A549 treated with Mapracorat at 1 μM for 4 hours (cell line): ENCODE measurements around the gene PISD. TPM values are rescaled to one million over a fixed set of nuclear protein-coding genes. Genes with fewer than 3 reads are reported as not detected.

Source experiments
- total RNA-seq: library from RNA; stranded (reverse); fragments of 200-300 nt; extraction: Qiagen RNA extraction; gene quantifications from 5 replicates; pipeline ENCODE4 v1.2.3, GENCODE V29; 2022

PISD gene
- 22.2 to 31.0 TPM (median 27.9 TPM) in 5 replicates for total RNA-seq

DNA sequence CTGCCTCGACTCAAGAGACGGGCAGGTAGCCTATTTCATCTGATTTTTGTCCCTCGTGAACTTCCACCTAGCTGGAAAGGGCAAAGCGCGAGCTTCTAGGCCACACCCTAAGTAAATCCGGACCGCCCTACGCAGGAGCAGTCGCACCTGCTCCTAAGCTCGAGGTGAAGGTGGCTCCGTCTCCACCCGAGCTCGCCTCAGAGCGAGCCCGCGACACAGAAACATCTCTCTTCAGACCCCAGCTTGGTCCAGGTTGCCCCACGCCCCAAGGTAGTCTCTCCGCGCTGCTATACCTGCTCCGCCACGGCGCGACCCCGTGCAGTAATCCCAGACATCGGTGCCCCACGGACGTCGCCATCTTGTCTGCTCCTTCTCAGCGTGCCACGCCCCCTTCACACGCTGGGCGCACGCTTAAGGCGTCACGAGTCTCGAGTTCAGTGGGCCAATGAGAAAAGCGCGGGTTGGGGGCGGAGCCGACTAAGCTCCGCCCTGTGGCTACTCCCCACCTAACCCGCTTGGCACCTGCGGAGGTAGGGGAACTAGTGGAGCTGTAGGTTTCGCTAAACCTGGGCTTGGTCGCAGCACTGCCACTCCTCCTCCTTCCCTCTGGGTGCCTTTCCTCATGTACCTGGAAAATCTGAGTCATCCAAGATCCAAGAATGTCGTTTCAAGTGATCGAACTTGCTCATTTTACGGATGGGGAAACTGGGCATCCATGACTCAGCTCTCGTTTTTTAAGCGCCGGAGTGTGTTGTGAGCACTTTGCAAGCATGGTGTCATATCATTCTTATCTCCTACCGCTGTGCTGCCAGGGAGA, at the start of gene PISD:
Gene PISD (minus strand): TSS at position 365 of the 817 bp plus-strand sequence. CDS start 7 bp downstream, at position 358.

Other genes with a start within 250 kb of the PISD start
- gene EIF4ENIF1, start 172.4 kb downstream of the PISD start, total RNA-seq: 12.4 to 15.6 TPM (median 13.1 TPM) in 5 replicates
- gene SFI1, start 165.7 kb downstream of the PISD start, total RNA-seq: 8.3 to 12.2 TPM (median 9.3 TPM) in 5 replicates
- gene PRR14L, start 87.9 kb upstream of the PISD start, total RNA-seq: 5.4 to 6.7 TPM (median 6.3 TPM) in 5 replicates
- 4.3 to 5.6 TPM (median 4.4 TPM) in 5 replicates for gene DEPDC5, start 91.8 kb upstream of the PISD start, total RNA-seq